KOPT-K1 (cell line): Measurements from ENCODE around the gene FN1.
"Not testable (repeated sequence)": the region's sequence is repeated elsewhere in the genome, so short reads cannot be mapped to it uniquely, and the experiment has no call there.

Source experiments
- H3K27ac ChIP-seq: fragments of 200-600 bp; sonication (generic); 2 replicates; pipeline ENCODE4 v1.5.1; 2016; ENCODE audit warnings: antibody characterized with exemption, mild to moderate bottlenecking, low read depth, low read length; ENCODE audit not compliant: poor library complexity, severe bottlenecking
- H3K36me3 ChIP-seq: fragments of 200-600 bp; sonication (generic); 2 replicates; pipeline ENCODE4 v1.5.1; 2017; ENCODE audit warnings: antibody characterized with exemption, mild to moderate bottlenecking, low read length, moderate library complexity; ENCODE audit not compliant: insufficient read depth
- H3K9me3 ChIP-seq: fragments of 200-600 bp; sonication (generic); 2 replicates; pipeline ENCODE4 v1.5.1; 2017; ENCODE audit warnings: antibody characterized with exemption, low read length, mild to moderate bottlenecking; ENCODE audit not compliant: insufficient read depth, poor library complexity, severe bottlenecking

Gene FN1

DNA sequence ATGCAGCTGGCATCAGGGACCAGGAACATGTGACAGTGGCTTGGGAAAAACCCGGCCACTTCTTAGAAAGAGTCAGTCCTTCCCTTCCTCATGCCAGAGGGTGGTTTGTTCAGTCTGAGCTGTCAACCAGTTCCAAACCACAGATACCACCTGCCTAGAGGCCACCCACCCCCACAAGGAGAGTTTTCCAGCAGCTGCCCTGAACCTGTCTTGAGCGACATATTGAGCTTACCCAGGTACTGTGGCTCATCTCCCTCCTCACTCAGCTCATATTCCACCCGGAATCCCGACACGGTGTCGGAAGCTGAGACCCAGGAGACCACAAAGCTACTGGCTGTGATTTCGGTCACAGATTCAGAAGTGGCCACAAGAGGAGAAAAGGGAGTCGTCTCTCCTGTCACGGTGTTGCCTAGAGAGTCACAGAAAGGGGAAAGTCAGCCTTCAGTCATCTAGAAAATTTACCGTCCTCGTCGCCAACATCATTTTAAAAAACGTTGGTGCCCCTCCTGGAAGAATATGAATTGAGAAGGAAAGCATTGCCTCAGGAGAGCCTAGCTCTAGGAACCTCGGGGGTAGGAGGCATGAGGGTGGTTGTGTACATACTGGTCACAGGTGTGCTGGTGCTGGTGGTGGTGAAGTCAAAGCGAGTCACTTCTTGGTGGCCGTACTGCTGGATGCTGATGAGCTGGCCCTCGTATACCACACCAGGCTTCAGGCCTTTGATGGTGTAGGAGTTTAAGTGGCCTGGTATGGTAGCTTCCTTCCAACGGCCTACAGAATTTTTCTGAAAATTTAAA lies 26.3 kb downstream of the FN1 start:
- Histone ChIP-seq H3K27ac (no peak overlapping the region), H3K36me3 (no peaks in the 10 kb centered on the region), H3K9me3 (no peaks in the 10 kb centered on the region)

DNA sequence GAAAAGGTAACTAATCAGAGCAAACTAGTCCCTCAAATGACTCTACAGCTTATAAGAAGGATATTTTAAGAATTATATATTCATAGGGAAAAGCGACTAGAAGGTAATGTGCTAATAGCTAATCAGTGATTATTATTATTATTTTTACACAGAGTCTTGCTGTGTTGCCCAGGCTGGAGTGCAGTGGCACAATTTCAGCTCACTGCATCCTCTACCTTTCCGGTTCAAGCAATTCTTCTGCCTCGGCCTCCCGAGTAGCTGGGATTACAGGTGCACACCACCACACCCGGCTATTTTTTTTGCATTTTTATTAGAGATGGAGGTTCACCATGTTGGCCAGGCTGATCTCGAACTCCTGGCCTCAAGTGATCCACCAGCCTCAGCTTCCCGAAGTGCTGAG lies 27.4 kb downstream of the FN1 start:
- not testable (repeated sequence) for H3K36me3 ChIP-seq, H3K27ac ChIP-seq, H3K9me3 ChIP-seq

DNA sequence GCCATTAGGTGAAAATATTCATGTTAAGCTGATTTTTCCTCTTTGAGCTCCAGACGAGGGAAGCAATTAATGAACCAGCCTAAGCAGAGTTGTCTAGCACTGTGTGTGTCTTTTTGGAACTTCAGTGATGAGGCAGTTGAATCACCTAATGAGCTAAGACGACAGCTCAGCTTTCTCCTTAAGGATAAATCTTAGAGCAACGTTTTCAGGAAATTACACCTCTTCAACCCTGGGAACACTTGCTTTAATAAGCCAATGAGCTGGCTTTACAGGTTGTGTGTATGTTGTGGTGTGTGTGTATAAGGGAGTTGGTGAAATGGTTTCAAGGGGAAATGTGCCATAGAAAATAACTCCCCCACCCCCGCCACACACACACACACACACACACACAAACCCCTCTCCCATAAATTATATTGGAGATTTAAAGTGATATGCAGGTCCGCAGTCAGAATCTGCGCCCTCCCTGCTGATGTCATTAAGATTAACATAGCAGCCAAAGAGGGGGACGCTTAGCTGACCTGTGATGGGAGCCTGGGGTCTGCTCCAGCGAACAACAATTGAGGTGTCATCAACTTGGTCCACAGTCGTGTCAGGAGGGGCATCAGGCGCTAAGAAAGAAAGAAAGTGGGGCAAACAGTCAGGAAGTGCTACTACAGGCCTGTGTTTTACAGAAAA lies 28.1 kb downstream of the FN1 start:
- Histone ChIP-seq H3K9me3 (no peaks in the 10 kb centered on the region), H3K36me3 (no peaks in the 10 kb centered on the region), H3K27ac (no peak overlapping the region)

DNA sequence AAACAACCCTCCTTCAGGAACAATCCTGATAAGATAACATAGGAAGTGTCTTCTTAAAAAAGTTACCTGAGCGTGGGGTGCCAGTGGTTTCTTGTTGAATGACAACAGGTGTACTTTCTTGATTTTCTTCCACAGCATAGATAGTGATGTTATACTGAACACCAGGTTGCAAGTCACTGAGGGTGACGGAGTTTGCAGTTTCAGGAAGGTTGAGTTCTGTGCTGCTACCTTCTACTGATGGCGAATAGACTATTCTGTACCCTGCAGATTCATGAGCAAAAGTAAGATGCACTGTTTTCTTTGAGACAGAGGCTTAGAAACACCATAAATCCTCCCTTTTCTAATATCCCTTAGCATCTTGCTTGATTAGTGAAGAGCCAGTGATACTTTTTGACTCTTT lies 28.8 kb downstream of the FN1 start:
- Histone ChIP-seq H3K9me3 (no peaks in the 10 kb centered on the region), H3K27ac (no peak overlapping the region), H3K36me3 (no peaks in the 10 kb centered on the region)

DNA sequence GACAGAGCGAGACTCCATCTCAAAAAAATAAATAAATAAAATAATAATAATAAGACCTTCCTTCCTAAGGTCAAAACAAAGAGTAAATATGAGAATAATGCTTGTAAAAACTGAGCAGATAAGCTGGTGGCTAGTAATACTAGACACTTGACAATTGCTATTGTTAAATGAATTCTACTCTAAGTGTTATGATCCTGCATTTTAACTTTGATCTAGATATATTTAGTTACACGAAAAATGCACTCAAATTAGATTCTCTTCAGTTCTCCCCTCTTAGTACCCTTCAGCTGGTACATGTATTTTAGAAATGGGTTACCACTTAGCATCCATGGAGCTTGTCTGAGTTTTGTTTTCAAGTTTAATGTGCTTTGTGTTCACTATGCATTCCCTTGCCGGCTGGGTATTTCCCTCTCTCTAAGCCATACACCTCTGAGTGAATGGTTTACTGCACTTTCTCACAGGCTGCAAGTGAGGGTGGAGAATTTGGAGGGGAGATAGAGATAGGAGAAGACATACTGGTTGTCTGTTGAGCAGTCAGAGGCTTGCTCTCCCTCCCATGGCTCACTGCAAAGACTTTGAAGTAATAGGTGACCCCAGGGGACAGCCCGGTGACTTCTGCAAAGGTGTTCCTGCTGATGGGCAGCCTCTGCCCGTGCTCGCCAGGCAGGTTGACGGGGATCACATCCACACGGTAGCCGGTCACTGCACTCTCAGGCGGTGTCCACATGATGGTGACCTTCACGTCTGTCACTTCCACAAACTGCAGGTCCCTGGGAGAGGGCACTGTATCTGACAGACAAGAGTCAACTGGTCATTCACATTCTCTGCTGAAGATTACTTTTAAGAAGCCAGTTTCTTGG lies 29.9 kb downstream of the FN1 start:
- H3K27ac ChIP-seq: no peak overlapping the region
- no peaks in the 10 kb centered on the region for H3K9me3 ChIP-seq
- no peaks in the 10 kb centered on the region for H3K36me3 ChIP-seq

DNA sequence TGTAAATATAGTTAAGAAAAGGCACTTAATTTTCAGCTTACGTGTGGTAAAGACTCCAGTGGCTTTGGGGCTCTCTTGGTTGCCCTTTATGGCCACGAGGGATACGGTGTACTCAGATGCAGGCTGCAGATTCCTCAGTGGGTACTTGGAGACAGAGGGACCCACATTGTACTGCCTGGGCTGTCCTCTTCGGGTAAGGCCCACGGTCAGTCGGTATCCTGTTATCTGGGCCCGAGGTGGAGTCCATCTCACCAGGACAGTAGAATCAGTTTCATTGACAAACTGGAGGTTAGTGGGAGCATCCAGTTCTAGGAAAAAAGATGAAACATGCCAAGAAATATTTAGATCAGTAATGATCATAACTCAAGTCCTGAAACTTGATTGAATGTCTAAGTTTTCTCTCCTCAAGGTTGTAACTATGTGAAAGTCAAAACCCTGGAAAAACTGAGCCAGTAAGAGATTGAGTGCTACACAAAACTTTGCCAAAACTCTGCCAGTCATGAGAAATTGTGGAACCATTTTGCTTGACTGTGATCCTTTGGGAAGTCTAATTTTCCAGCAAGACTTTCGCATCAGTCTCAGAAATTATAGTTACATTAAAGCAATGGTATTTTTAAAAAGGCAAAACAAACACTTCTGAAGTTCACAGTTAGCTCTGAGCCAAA lies 31.4 kb downstream of the FN1 start:
- Histone ChIP-seq H3K27ac (no peak overlapping the region), H3K9me3 (no peaks in the 10 kb centered on the region), H3K36me3 (no peaks in the 10 kb centered on the region)

DNA sequence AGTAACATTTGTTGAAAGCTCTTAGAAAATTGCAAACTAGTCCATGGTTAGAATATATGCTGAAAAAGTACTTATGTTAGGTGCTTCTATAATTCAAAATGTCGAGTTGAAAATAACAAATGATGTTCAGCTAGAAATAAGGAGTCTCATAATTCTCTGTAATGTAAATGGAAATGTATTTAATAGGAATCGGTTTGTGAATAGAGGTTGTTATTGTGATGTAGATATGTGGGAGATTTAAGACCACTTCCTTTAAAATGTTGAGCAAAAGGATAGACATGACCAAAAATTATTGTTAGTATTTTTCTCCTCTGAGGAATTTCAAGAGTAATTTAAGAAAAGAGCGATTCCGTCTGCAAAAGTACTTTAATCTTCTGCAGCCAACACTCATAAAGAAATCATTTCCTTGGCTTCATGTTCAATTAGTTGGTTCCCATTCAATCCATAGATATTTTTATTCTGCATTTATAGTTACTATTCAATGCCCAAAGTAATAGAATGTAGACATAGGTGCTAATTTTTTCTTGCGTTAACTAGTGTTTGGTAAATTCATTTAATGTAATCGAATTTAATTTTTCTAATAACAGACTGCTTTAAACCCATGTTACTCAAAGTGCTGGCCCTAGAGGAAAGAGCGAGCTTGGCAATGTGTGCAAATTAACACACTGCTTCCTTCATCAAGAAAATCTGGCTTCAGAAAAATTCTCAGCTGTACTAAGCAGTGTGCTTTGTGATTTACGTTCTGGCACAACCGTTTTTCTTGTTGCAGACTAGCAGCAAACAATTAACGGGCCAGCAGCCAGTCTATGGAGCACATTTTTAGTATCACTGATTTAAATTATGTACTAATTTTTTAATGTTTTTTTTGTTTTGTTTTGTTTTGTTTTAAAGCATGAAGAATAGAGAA lies 32.2 kb downstream of the FN1 start:
- Histone ChIP-seq H3K36me3 (no peaks in the 10 kb centered on the region), H3K27ac (no peak overlapping the region), H3K9me3 (no peaks in the 10 kb centered on the region)

DNA sequence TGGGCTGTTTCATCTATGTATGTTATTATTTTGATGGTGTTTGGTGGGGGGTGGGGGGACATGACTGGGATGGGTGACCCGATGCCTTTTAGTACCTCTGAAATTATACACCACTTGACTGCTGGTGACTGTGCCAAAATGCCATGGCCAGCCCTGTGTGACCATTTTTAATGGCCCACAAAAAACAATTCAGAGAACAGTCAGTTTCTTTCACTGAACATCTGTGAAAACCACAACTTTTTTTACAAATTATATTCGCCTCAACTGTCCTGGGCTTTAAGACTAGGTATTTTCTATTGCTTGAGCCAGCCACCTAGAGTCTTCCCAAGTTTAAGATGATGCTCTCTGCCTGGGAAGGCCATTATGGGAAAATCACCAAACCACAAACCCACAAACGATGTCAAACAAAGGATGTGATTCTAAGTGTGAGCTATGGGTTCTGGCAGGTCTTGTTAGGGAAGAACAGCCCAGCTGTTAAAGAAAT lies 33.9 kb downstream of the FN1 start:
- Histone ChIP-seq H3K36me3 (no peaks in the 10 kb centered on the region), H3K27ac (no peak overlapping the region), H3K9me3 (no peaks in the 10 kb centered on the region)

DNA sequence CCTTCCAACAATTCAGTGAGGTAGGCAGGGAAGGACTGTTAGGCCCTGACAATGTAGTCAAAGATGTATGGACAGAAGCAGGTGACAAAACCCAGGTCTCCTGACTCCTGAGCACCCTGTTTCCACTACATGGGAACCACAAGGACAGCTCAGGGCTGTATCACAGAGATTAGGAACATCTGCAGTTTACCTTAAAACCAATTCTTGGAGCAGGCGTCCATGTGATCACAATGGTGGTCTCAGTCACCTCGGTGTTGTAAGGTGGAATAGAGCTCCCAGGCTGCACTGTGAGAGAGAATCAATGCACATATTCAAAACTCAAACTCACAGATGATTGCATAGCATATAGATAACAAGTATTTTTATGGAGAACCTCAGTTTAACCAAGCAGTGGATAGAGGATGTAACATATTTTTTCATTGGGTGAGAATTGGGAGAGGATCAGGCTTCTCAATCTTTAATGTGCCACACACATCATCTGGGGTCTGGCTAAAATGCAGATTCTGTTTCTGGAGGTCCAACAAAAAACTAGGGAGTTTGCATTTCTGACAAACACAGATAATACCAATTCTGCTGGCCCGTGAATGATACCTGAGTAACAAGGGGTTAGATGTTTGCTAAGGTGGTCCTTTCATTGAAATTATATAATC lies 36.7 kb downstream of the FN1 start:
- H3K36me3 ChIP-seq: no peaks in the 10 kb centered on the region
- no peaks in the 10 kb centered on the region for H3K9me3 ChIP-seq
- no peak overlapping the region for H3K27ac ChIP-seq

DNA sequence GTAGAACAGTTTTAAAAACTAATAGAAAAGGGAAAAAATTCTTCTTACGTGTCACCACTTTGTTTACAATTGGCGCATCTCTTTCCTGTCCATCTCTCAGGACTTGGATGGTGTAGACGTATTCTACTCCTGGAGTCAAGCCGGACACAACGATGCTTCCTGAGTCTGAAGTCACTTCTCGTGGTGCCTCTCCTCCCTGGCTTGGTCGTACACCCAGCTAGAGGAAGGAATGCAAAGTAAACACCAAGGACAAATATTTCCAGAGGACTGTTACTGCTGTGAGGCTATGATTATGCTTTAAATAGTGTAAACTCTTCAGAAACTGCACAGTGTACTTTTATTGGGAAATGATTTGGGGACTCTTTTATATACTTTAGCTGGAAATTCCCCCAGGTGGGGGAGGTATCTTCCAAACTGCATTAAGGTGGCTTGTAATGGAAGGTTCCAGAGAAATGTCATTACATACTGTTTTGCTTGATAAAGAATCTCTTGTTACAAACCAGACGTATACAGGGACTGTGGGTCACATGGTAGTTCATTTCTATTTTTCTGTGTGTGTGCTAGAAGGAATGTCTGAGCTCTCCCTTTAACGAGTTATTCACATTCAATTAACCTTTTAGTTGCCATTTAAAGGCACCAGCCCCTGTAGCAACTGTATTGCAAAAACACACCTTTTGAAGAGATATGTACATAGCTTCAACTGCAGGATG lies 38.1 kb downstream of the FN1 start:
- Histone ChIP-seq H3K9me3 (no peaks in the 10 kb centered on the region), H3K27ac (no peak overlapping the region), H3K36me3 (no peaks in the 10 kb centered on the region)

DNA sequence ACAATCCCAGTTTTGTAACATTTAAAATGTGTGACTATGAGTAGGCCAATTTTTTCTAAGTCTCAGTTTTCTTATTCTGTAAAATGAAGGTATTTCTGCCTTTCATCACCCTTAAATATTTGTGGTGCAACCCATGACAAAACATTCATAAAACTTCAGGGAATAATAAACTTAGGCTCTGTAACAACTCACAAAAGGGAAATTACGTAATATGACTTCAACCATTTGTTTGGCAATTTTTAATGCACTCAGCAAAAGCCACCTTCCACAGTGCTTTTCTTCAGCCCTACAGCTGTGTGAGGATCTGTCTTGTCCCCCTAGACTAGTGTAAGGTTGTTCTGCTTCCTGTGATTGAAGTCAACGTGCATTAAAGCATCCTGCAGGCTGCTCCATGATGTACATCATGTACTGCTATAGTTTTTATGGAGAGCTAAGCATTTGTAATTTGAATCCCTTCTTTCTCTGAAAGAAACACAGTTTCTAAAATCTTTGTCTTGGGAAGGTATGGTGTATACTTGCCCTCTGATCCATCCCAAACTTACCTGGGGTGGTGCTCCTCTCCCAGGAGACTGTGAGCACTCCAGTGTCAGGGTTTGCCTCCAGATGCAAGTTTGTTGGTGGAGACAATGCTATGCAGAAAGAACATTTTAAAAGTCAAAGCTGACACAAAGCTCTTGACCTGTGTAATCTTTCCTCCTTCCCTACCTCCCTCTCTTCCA lies 39.1 kb downstream of the FN1 start:
- no peak overlapping the region for H3K27ac ChIP-seq
- H3K9me3 ChIP-seq: no peaks in the 10 kb centered on the region
- H3K36me3 ChIP-seq: no peaks in the 10 kb centered on the region

DNA sequence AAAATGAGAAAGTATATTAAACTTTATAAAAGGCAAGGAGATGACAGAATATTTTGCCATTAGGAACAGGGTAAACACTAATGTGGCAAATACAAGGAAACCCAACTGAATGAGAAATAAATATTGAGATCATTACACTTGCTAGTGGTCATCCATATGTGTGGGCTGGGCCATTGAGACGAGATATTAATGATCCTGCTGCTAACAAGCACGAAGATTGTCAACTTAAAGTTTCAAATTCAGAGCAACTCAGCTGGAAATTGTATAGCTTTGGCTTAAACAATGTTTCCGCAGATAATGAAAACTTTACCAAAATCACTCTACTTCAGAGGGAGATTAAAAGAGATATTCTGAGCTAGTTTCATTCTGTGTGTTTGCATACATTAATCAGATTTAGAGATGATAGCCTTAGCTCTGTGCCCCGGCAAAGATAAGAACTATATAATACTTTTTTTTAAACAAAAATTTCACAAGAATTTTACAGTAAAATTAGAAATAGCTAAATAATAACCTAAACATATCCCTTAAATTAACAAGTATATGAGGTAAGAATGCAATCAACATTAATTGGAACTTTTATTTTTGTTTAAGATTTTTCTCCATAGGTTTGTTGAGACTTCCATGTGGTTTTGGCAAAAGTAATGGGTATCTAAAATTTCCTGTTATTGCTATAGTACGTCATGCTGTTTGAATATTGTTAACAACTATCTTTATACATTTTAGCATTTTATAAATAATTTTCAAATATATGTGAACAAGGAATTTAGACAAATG lies 40.0 kb downstream of the FN1 start:
- no peaks in the 10 kb centered on the region for H3K9me3 ChIP-seq
- H3K36me3 ChIP-seq: no peaks in the 10 kb centered on the region
- H3K27ac ChIP-seq: no peak overlapping the region
